Osteoblast (primary cell): ENCODE measurements around the gene AMBP. TPM values are rescaled to one million over a fixed set of nuclear protein-coding genes. Genes with fewer than 3 reads are reported as not detected.
A peak's percentile ranks its signal among the peaks of the same experiment; 100 is the strongest.

ENCODE experiments used
- DNase-seq: peaks from one replicate; pipeline ENCODE4 v3.0.0; 2011; ENCODE audit warnings: low spot score, mixed read lengths; ENCODE audit not compliant: insufficient read length; ENCODE audit errors: missing footprints
- H2AFZ ChIP-seq: 2 replicates; pipeline ENCODE4 v1.6.0; 2011; ENCODE audit warnings: mild to moderate bottlenecking, low read length
- H3K27ac ChIP-seq: 2 replicates; pipeline ENCODE4 v1.5.1; 2011; ENCODE audit warnings: mild to moderate bottlenecking, low read depth, low read length, moderate library complexity
- H3K27me3 ChIP-seq: 2 replicates; pipeline ENCODE4 v1.6.0; 2012; ENCODE audit warnings: mild to moderate bottlenecking, control low read depth, inconsistent platforms, low read length, moderate library complexity; ENCODE audit not compliant: insufficient read depth
- H3K36me3 ChIP-seq: 2 replicates; pipeline ENCODE4 v1.5.1; 2011; ENCODE audit warnings: mild to moderate bottlenecking, low read length, control low read depth, moderate library complexity; ENCODE audit not compliant: insufficient read depth
- H3K4me1 ChIP-seq: 2 replicates; pipeline ENCODE4 v1.5.1; 2011; ENCODE audit warnings: mild to moderate bottlenecking, low read length, control low read depth, moderate library complexity; ENCODE audit not compliant: insufficient read depth
- H3K4me2 ChIP-seq: 2 replicates; pipeline ENCODE4 v1.6.0; 2011; ENCODE audit warnings: mild to moderate bottlenecking, low read length; ENCODE audit not compliant: insufficient read depth
- H3K4me3 ChIP-seq: fragments of 200-600 bp; sonication (generic); 3 replicates; pipeline ENCODE4 v1.5.1; 2012; ENCODE audit warnings: mild to moderate bottlenecking, low read length, inconsistent platforms; ENCODE audit not compliant: insufficient read depth
- H3K79me2 ChIP-seq: 2 replicates; pipeline ENCODE4 v1.6.0; 2012; ENCODE audit warnings: mild to moderate bottlenecking, low read length, control low read depth, inconsistent platforms; ENCODE audit not compliant: insufficient read depth
- H3K9me3 ChIP-seq: 2 replicates; pipeline ENCODE4 v1.5.1; 2011; ENCODE audit warnings: low read depth, low read length, control low read depth
- H4K20me1 ChIP-seq: 2 replicates; pipeline ENCODE4 v1.6.0; 2012; ENCODE audit warnings: mild to moderate bottlenecking, low read length, control low read depth; ENCODE audit not compliant: insufficient read depth
- CTCF ChIP-seq: IDR thresholded peaks from 2 replicates; pipeline ENCODE4 v1.5.1; 2011; ENCODE audit warnings: mild to moderate bottlenecking, low read depth, low read length, moderate library complexity; ENCODE audit errors: extremely low read depth
- total RNA-seq: library from RNA; depleted of rRNA; stranded (reverse); fragments of >200 nt; gene quantifications from 2 replicates; pipeline ENCODE4 v1.2.3, GENCODE V29; 2012

Gene AMBP
- total RNA-seq, 1 donor, result not detected

DNA sequence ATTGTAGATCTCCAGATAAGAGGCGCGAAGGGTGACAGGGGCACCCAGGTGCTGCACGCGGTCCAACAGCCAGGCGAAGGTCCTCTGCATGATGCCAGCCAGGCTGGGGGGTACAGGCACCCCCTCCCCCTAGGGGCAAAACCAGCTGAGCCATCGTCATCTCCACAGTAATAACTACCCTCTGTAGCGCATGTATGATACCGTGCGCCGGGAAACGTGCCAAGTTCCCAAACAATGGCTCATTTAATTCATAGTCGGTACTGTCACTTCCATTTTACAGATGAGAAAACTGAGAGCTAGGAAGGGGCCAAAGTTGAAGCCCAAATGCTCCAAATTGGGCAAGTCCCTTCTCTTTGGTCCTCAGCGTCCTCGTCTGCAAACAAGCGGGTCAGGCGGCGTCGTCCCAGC, 19.5 kb upstream of the AMBP start:
- H3K9me3 ChIP-seq, result peaks cover 6% of the 10 kb centered on the region
- no peak overlapping the region for H3K27ac ChIP-seq
- peak overlapping the region; percentile 53 for H3K4me2 ChIP-seq
- DNase-seq, result peak; percentile 72
- no peak overlapping the region for H3K4me3 ChIP-seq
- H4K20me1 ChIP-seq, result no peaks in the 10 kb centered on the region
- no peak overlapping the region for H2AFZ ChIP-seq
- TF ChIP-seq CTCF, result no peak
- H3K79me2 ChIP-seq, result no peaks in the 10 kb centered on the region
- no peaks in the 10 kb centered on the region for H3K4me1 ChIP-seq
- no peaks in the 10 kb centered on the region for H3K36me3 ChIP-seq
- H3K27me3 ChIP-seq, result peaks cover 29% of the 10 kb centered on the region

DNA sequence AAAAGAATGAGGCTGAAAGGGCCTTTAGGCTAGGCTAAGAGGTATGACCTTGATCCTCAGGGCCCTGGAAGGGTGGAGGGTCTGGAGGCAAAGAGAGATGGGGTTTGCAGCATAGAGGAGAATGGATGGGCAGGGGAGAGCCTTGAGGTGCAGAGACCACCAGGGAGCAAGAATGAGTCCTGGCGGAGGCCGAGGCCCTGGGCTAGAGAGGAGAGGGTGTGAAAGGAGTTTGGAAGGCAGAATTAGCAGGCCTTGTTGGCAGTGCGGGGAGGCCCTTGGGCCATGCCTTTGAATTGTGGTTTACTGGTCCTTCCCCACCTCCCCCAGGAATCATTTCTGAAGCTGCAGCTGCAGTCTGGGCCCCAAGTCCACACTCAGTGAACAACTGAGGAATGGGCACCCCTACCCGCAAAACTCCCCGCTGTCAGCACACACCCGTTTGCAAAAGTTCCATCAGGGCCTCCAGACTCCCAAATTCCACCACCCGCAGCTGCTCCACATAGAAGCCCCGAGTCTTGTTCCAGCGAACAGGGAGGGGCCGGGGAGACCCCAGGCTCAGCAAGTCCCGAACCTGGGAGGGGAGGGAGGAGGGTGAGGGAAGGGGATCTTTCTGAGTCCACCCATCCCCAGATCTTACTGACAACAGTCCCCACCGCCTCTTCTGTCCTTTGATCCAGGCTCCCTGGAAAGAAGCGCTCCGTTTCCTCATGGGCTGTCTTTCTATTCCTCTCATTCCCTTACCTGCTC, 18.9 kb upstream of the AMBP start:
- H3K4me2 ChIP-seq, result no peak overlapping the region
- no peaks in the 10 kb centered on the region for H3K36me3 ChIP-seq
- H3K4me3 ChIP-seq, result no peak overlapping the region
- peaks cover 29% of the 10 kb centered on the region for H3K27me3 ChIP-seq
- peaks cover 6% of the 10 kb centered on the region for H3K9me3 ChIP-seq
- no peak for TF ChIP-seq CTCF
- peak; percentile 73 for DNase-seq
- no peaks in the 10 kb centered on the region for H4K20me1 ChIP-seq
- H2AFZ ChIP-seq, result no peak overlapping the region
- H3K4me1 ChIP-seq, result no peaks in the 10 kb centered on the region
- no peak overlapping the region for H3K27ac ChIP-seq
- H3K79me2 ChIP-seq, result no peaks in the 10 kb centered on the region

GRCh38 chr9:114096041-114096511, 18.0 kb upstream of the AMBP start:
- Histone ChIP-seq H3K9me3 (no peaks in the 10 kb centered on the region), H3K27me3 (peaks cover 29% of the 10 kb centered on the region)
- TF ChIP-seq CTCF, result peak; percentile 9

GRCh38 chr9:114094971-114095370, 16.9 kb upstream of the AMBP start:
- H3K4me2 ChIP-seq, result no peak overlapping the region
- H4K20me1 ChIP-seq, result no peaks in the 10 kb centered on the region
- H3K4me1 ChIP-seq, result no peaks in the 10 kb centered on the region
- no peak overlapping the region for H3K4me3 ChIP-seq
- no peaks in the 10 kb centered on the region for H3K9me3 ChIP-seq
- peak; percentile 43 for DNase-seq
- no peak overlapping the region for H2AFZ ChIP-seq
- H3K36me3 ChIP-seq, result no peaks in the 10 kb centered on the region
- H3K27ac ChIP-seq, result no peak overlapping the region
- H3K27me3 ChIP-seq, result peaks cover 23% of the 10 kb centered on the region
- no peak for TF ChIP-seq CTCF
- no peaks in the 10 kb centered on the region for H3K79me2 ChIP-seq

More at GRCh38 chr9:114096041-114096511, 18.0 kb upstream of the AMBP start:
- Histone ChIP-seq H3K4me2 (no peak overlapping the region), H3K4me1 (no peaks in the 10 kb centered on the region), H3K36me3 (no peaks in the 10 kb centered on the region), H2AFZ (no peak overlapping the region), H4K20me1 (no peaks in the 10 kb centered on the region), H3K79me2 (no peaks in the 10 kb centered on the region), H3K4me3 (no peak overlapping the region), H3K27ac (no peak overlapping the region)
- peak; percentile 58 for DNase-seq
